Right lobe of liver (tissue), 6 donors: ENCODE measurements around the gene PDGFA. TPM values are rescaled to one million over a fixed set of nuclear protein-coding genes. Genes with fewer than 3 reads are reported as not detected.
A peak's percentile ranks its signal among the peaks of the same experiment; 100 is the strongest.

Experiments used
- ATAC-seq, 4 donors: fragments of 200-7000 bp; cut with Tn5 transposase; one replicate each; pipeline ENCODE4 v1.9.1; 2020; ENCODE audit warnings: mild to moderate bottlenecking in 4 of 4, moderate library complexity in 4 of 4
- DNase-seq, 3 donors: peaks; one replicate each; pipeline ENCODE4 v3.0.0-alpha.2; 2020
- H3K27ac ChIP-seq, 3 donors: fragments of 200-600 bp; one replicate each; pipeline ENCODE4 v1.8.0; 2022
- H3K27me3 ChIP-seq, 2 donors: fragments of 200-600 bp; one replicate each; pipeline ENCODE4 v1.8.0; 2022
- H3K36me3 ChIP-seq, 4 donors: fragments of 200-600 bp; sonication (generic) in 1 of 4; one replicate each; pipeline versions ENCODE4 v1.5.1 to v1.8.0; 2017 to 2022; ENCODE audit warnings: control low read depth in 1 of 4
- H3K4me1 ChIP-seq, 4 donors: fragments of 200-600 bp; sonication (generic) in 1 of 4; one replicate each; pipeline versions ENCODE4 v1.5.1 to v1.8.0; 2017 to 2022; ENCODE audit warnings: control low read depth in 1 of 4
- H3K4me3 ChIP-seq, 3 donors: fragments of 200-600 bp; one replicate each; pipeline ENCODE4 v1.8.0; 2022
- H3K9me3 ChIP-seq, 4 donors: fragments of 200-600 bp; sonication (generic) in 1 of 4; one replicate each; pipeline versions ENCODE4 v1.5.1 to v1.8.0; 2017 to 2022; ENCODE audit warnings: control low read depth in 1 of 4
- POLR2A ChIP-seq: fragments of 450-650 bp; IDR thresholded peaks from one replicate; pipeline ENCODE4 v1.6.1; 2017; ENCODE audit warnings: antibody characterized with exemption, mild to moderate bottlenecking
- WGBS: methylation state at CpG from one replicate; pipeline ENCODE4 v1.1.6; 2018; ENCODE audit warnings: low coverage, low lambda C conversion rate; ENCODE audit not compliant: insufficient coverage; ENCODE audit errors: missing lambda C conversion rate; 5-methylcytosine and 5-hydroxymethylcytosine counted together
- intact Hi-C, 2 donors: fragments of 100-400 bp; cut with DNase I; formaldehyde crosslinking; loops; one replicate each; pipeline versions ENCODE4 v1.11.2 to v1.14.1; 2022
- total RNA-seq, 6 experiments: library from RNA; depleted of rRNA in 2 of 6; stranded (reverse); fragments of >200 nt in 2 of 6; fragmentation: NEBNext Ultra II Directional in 3 of 6; extraction: Animal tissue kit (Norgen Biotek cat#: 25700) in 3 of 6; gene quantifications; one replicate each; pipeline versions ENCODE4 v1.1.0 to v1.2.4, GENCODE V29; 2016 to 2023
- TF ChIP-seq, protein P1 (sequence below), 4 donors: fragments of 200-600 bp in 3 of 4; fragments of 450-650 bp in 1 of 4; IDR thresholded peaks; one replicate each; pipeline versions ENCODE4 v1.5.1 to v1.8.0; 2016 to 2022; ENCODE audit warnings: antibody characterized with exemption in 4 of 4, mild to moderate bottlenecking in 2 of 4
- donor health status: DM: no; HTN: yes; CAD: no.
- donor health status: DM: no; HTN: no; CAD: no.
- donor health status: DM: no; HTN: no; CAD: no.
- donor health status: DM: no; HTN: yes; CAD: no.
- donor health status: DM: no; HTN: yes; CAD: no.

The PDGFA gene
- total RNA-seq, 6 experiments from 2014 or later, result 2.3 to 20.9 (median 8.4) TPM

GRCh38 chr7:500521-501420, 18.9 kb downstream of the PDGFA start:
- Histone ChIP-seq H3K27ac (no peak overlapping the region), H3K4me1 (peaks cover 0 to 17% (median 7%) of the 10 kb centered on the region in 4 donors), H3K4me3 (no peak overlapping the region), H3K9me3 (no peaks in the 10 kb centered on the region), H3K36me3 (no peaks in the 10 kb centered on the region), H3K27me3 (no peaks in the 10 kb centered on the region)
- 88% methylated on average over 27 of the region's 35 CpGs for WGBS
- TF ChIP-seq, protein P1, sequence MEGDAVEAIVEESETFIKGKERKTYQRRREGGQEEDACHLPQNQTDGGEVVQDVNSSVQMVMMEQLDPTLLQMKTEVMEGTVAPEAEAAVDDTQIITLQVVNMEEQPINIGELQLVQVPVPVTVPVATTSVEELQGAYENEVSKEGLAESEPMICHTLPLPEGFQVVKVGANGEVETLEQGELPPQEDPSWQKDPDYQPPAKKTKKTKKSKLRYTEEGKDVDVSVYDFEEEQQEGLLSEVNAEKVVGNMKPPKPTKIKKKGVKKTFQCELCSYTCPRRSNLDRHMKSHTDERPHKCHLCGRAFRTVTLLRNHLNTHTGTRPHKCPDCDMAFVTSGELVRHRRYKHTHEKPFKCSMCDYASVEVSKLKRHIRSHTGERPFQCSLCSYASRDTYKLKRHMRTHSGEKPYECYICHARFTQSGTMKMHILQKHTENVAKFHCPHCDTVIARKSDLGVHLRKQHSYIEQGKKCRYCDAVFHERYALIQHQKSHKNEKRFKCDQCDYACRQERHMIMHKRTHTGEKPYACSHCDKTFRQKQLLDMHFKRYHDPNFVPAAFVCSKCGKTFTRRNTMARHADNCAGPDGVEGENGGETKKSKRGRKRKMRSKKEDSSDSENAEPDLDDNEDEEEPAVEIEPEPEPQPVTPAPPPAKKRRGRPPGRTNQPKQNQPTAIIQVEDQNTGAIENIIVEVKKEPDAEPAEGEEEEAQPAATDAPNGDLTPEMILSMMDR (IDR thresholded peaks at IDR 0.05), result no peak
- no peak for TF ChIP-seq POLR2A
- ATAC-seq, result no peak
- peak in 2 of 3 donors; percentile 13 to 48 for DNase-seq
- intact Hi-C loops, result no loop called here

GRCh38 chr7:499853-500485, 19.7 kb downstream of the PDGFA start:
- no peak for ATAC-seq
- Histone ChIP-seq H3K4me1 (peaks cover 0 to 17% (median 7%) of the 10 kb centered on the region in 4 donors), H3K36me3 (no peaks in the 10 kb centered on the region), H3K27ac (no peak overlapping the region), H3K27me3 (no peaks in the 10 kb centered on the region), H3K9me3 (no peaks in the 10 kb centered on the region), H3K4me3 (no peak overlapping the region)
- intact Hi-C loops, result no loop called here
- TF ChIP-seq, protein P1 (IDR thresholded peaks at IDR 0.05), result no peak
- TF ChIP-seq POLR2A, result no peak
- DNase-seq, result peak in 1 of 3 donors; percentile 52
- 96% methylated on average over 9 of the region's 20 CpGs for WGBS

GRCh38 chr7:498678-499641, 20.7 kb downstream of the PDGFA start:
- Histone ChIP-seq H3K36me3 (no peaks in the 10 kb centered on the region), H3K27me3 (no peaks in the 10 kb centered on the region), H3K9me3 (no peaks in the 10 kb centered on the region), H3K27ac (no peak overlapping the region), H3K4me1 (peaks cover 0 to 11% (median 5%) of the 10 kb centered on the region in 4 donors), H3K4me3 (no peak overlapping the region)
- peak in 2 of 4 donors; percentile 2 to 23 for ATAC-seq
- intact Hi-C loops, result no loop called here
- WGBS, result 15% methylated on average over 2 of the region's 11 CpGs
- DNase-seq, result peak; percentile 27 to 72 (median 61)
- TF ChIP-seq, protein P1 (IDR thresholded peaks at IDR 0.05), result no peak
- no peak for TF ChIP-seq POLR2A

DNA sequence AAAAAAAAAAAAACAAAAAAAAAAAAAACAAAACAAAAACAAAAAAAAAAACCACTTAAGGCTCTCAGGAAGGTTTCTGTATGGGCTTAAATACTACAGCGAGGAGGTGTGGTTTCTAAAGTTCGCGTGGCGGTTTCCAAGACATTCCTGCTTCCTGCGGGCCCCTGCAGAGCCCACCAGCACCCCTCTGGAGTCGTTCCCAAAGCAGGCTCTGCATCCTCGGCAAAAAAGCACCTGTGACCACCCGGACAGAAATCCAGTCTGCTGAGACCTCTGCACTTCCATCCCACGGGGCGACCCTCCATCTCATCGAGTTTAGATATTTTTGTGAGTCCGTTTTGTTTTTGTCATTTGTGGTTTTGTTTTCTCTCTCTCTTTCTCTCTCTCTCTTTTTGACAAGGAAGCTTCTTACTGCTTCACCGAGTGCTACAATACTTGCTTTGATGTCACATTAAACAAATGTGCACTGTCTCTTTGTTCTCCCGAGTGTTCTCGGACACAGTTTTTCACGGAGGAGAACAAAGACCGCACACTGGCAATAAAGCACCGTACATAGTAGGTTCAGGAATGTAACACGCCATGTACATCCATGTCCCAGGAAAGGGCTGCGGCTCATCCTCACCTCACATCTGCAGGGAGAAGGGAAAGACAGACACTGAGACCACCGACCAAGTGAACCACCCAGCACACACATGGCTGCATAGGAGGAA, 21.5 kb downstream of the PDGFA start:
- H3K4me3 ChIP-seq, result no peak overlapping the region
- H3K27ac ChIP-seq, result no peak overlapping the region
- no peak for TF ChIP-seq POLR2A
- H3K4me1 ChIP-seq, result peaks cover 0 to 3% (median 1%) of the 10 kb centered on the region in 4 donors
- intact Hi-C loops, result no loop called here
- H3K9me3 ChIP-seq, result no peaks in the 10 kb centered on the region
- ATAC-seq (no peak), DNase-seq (peak in 2 of 3 donors; percentile 11 to 46)
- H3K36me3 ChIP-seq, result no peaks in the 10 kb centered on the region
- no peaks in the 10 kb centered on the region for H3K27me3 ChIP-seq
- WGBS, result 88% methylated on average over 19 of the region's 21 CpGs
